Measurements from ENCODE around the gene LTN1. TPM values are rescaled to one million over a fixed set of nuclear protein-coding genes. Genes with fewer than 3 reads are reported as not detected.

Gene LTN1, protein sequence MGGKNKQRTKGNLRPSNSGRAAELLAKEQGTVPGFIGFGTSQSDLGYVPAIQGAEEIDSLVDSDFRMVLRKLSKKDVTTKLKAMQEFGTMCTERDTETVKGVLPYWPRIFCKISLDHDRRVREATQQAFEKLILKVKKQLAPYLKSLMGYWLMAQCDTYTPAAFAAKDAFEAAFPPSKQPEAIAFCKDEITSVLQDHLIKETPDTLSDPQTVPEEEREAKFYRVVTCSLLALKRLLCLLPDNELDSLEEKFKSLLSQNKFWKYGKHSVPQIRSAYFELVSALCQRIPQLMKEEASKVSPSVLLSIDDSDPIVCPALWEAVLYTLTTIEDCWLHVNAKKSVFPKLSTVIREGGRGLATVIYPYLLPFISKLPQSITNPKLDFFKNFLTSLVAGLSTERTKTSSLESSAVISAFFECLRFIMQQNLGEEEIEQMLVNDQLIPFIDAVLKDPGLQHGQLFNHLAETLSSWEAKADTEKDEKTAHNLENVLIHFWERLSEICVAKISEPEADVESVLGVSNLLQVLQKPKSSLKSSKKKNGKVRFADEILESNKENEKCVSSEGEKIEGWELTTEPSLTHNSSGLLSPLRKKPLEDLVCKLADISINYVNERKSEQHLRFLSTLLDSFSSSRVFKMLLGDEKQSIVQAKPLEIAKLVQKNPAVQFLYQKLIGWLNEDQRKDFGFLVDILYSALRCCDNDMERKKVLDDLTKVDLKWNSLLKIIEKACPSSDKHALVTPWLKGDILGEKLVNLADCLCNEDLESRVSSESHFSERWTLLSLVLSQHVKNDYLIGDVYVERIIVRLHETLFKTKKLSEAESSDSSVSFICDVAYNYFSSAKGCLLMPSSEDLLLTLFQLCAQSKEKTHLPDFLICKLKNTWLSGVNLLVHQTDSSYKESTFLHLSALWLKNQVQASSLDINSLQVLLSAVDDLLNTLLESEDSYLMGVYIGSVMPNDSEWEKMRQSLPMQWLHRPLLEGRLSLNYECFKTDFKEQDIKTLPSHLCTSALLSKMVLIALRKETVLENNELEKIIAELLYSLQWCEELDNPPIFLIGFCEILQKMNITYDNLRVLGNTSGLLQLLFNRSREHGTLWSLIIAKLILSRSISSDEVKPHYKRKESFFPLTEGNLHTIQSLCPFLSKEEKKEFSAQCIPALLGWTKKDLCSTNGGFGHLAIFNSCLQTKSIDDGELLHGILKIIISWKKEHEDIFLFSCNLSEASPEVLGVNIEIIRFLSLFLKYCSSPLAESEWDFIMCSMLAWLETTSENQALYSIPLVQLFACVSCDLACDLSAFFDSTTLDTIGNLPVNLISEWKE (N-terminal part only)
- total RNA-seq (2021; ENCODE audit: unreplicated experiment), result 8.7 TPM
- 1.1 and 1.4 TPM in 2 replicates for polyA plus RNA-seq (2012)
- percentile 85 among the genes with signal in this experiment for Bru-seq, nascent RNA
- percentile 74 among the genes with signal in this experiment for BruChase-seq, experiment 1, labeled RNA remaining after a 6-hour chase
- BruChase-seq, experiment 2, labeled RNA remaining after a 2-hour chase, result percentile 77 among the genes with signal in this experiment
- long read RNA-seq, partial matches to known transcripts, result 7 of 10 reads
- long read RNA-seq, other reads (novel, unspliced or antisense), result 3 of 10 reads

DNA sequence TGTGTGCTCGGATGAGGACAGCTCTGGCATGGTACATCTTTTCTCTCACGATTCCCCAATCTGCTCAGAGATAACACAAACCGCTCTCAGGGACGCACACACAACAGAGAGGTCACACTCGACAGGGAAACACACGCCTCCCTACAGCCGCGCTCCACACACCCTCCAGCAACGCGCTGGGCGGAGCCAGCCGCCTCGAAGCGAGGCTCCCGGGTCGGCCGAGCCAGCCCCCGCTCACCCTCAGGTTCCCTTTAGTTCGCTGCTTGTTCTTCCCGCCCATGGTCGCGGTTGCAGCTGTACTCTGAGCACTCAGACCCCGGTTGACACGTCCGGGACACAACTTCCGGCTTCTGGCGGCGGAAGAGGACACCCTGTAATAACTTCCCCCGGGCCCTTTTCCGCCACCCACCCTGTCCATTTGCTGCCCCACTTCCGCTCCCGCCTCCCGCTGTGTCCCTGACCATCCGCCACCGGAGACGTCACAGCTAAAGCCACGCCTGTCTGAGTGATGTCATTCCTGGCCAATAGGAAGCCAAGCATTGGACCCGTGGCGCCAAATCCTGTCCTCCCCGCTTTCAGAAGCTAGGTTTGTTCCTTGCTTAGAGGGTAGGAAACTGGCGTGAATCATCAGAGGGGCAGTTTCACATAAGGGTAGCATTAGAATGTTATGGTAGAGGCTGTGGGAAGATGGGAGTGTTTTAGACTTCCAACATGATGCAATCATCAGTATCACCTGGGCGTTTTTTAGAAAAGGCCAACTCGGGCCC lies at the start of gene LTN1:
Gene LTN1, minus strand, starts transcription at position 352 of the 767 bp plus-strand sequence. Its CDS starts 72 bp downstream, at position 280.
- peak; percentile 98 for DNase-seq (ENCODE audit: low read depth, low spot score)
- intact Hi-C loops (cut with micrococcal nuclease), result loop anchor here (2.0 kb wide), 1 partner anchor 32 kb away; the partner anchor contains the start of gene USP16
- Histone ChIP-seq H3K9me2 (ENCODE audit: insufficient read depth) (no peaks in the 10 kb centered on the region), H3K4me2 (ENCODE audit: low read length) (peak within 1 kb of the TSS; percentile 86), H3K27me3 (ENCODE audit: insufficient read depth, low read length) (no peaks in the 10 kb centered on the region), H3K9me3 (ENCODE audit: control insufficient read depth in 1 of 2, insufficient read depth in 1 of 2, low read depth in 1 of 2, low read length in 2 of 2) (no peaks in the 10 kb centered on the region), H3K9ac (ENCODE audit: low read length) (peak within 1 kb of the TSS; percentile 84), H4K20me1 (ENCODE audit: insufficient read depth) (no peaks in the 10 kb centered on the region), H3K36me3 (ENCODE audit: control insufficient read depth in 1 of 2, insufficient read depth in 2 of 2, low read length in 2 of 2) (no peaks in the 10 kb centered on the region), H3K79me2 (ENCODE audit: insufficient read depth, low read length) (peaks cover 46% of the 10 kb centered on the region), H3K27ac (ENCODE audit: low read depth, low read length) (peak within 1 kb of the TSS; percentile 76), H3K4me1 (ENCODE audit: control insufficient read depth in 1 of 2, insufficient read depth in 2 of 2, low read length in 2 of 2) (peaks cover 15 to 33% of the 10 kb centered on the region in 2 experiments), H2AFZ (ENCODE audit: low read depth, low read length, poor library complexity, severe bottlenecking) (no peak within 1 kb of the TSS), H3K4me3 (replicated peaks in 1 of 2; ENCODE audit: low read depth in 1 of 2, low read length in 2 of 2) (peak within 1 kb of the TSS; percentile 71 to 98)
- ChIA-PET CTCF (interaction anchor here (1.4 kb wide), 1 partner anchor 10 kb away, joined by 3 read pairs; no protein-coding TSS in a partner anchor), RAD21 (ENCODE audit: low non-redundant PET in 1 of 2, low total read pairs in 2 of 2, uncharacterized antibody in 2 of 2, unreplicated experiment in 2 of 2) (no interaction called here), POLR2A (interaction anchor here (0.7 to 1.8 kb wide), 5 partner anchors 8 to 32 kb away, joined by 3 to 30 read pairs (median 3); partner anchors contain the start of genes RWDD2B and USP16)
- BruUV-seq (replicated peaks), result no TSS peak
- peak; percentile 93 for ATAC-seq
- TF ChIP-seq CBX3 (IDR thresholded peaks at IDR 0.05; ENCODE audit: low read depth) (no peak; the same call in 1 of the 2 replicates), EGR1 (IDR thresholded peaks at IDR 0.05; ENCODE audit: low read depth) (peak; percentile 37; the same call in 1 of the 2 replicates), EZH2phosphoT487 (IDR thresholded peaks at IDR 0.05; ENCODE audit: borderline replicate concordance) (no peak), POLR2A (IDR thresholded peaks at IDR 0.05; ENCODE audit: borderline replicate concordance, extremely low read depth, insufficient read depth, insufficient read length) (peak; percentile 80), YY1 (IDR thresholded peaks at IDR 0.05; ENCODE audit: extremely low read depth, insufficient replicate concordance, low read depth, low read length) (no peak), JUND (IDR thresholded peaks at IDR 0.05) (no peak), ZNF274 (IDR thresholded peaks at IDR 0.05; ENCODE audit: low read depth, low read length) (no peak), ZFX (IDR thresholded peaks at IDR 0.05) (no peak), EZH2 (IDR thresholded peaks at IDR 0.05) (no peak), SRF (IDR thresholded peaks at IDR 0.05; ENCODE audit: low read depth) (peak; percentile 70; the same call in 1 of the 2 replicates), SIN3A (IDR thresholded peaks at IDR 0.05; ENCODE audit: low read depth) (no peak), POLR2AphosphoS5 (IDR thresholded peaks at IDR 0.05; ENCODE audit: low read depth, low read length) (peak; percentile 76), RAD21 (IDR thresholded peaks at IDR 0.05; ENCODE audit: low read depth) (no peak)
- TF ChIP-seq, protein P1, sequence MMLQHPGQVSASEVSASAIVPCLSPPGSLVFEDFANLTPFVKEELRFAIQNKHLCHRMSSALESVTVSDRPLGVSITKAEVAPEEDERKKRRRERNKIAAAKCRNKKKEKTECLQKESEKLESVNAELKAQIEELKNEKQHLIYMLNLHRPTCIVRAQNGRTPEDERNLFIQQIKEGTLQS (IDR thresholded peaks at IDR 0.05), result no peak
- TF ChIP-seq, protein P2, sequence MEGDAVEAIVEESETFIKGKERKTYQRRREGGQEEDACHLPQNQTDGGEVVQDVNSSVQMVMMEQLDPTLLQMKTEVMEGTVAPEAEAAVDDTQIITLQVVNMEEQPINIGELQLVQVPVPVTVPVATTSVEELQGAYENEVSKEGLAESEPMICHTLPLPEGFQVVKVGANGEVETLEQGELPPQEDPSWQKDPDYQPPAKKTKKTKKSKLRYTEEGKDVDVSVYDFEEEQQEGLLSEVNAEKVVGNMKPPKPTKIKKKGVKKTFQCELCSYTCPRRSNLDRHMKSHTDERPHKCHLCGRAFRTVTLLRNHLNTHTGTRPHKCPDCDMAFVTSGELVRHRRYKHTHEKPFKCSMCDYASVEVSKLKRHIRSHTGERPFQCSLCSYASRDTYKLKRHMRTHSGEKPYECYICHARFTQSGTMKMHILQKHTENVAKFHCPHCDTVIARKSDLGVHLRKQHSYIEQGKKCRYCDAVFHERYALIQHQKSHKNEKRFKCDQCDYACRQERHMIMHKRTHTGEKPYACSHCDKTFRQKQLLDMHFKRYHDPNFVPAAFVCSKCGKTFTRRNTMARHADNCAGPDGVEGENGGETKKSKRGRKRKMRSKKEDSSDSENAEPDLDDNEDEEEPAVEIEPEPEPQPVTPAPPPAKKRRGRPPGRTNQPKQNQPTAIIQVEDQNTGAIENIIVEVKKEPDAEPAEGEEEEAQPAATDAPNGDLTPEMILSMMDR (IDR thresholded peaks at IDR 0.05 in 2 of 3, conservative IDR thresholded peaks at IDR 0.05 in 1 of 3; ENCODE audit: borderline replicate concordance in 1 of 3, insufficient read depth in 1 of 3, low read depth in 2 of 3, low read length in 2 of 3), result no peak
- TF ChIP-seq, protein P3, sequence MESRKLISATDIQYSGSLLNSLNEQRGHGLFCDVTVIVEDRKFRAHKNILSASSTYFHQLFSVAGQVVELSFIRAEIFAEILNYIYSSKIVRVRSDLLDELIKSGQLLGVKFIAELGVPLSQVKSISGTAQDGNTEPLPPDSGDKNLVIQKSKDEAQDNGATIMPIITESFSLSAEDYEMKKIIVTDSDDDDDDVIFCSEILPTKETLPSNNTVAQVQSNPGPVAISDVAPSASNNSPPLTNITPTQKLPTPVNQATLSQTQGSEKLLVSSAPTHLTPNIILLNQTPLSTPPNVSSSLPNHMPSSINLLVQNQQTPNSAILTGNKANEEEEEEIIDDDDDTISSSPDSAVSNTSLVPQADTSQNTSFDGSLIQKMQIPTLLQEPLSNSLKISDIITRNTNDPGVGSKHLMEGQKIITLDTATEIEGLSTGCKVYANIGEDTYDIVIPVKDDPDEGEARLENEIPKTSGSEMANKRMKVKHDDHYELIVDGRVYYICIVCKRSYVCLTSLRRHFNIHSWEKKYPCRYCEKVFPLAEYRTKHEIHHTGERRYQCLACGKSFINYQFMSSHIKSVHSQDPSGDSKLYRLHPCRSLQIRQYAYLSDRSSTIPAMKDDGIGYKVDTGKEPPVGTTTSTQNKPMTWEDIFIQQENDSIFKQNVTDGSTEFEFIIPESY (IDR thresholded peaks at IDR 0.05; ENCODE audit: extremely low read depth, insufficient replicate concordance, low read length), result peak; percentile 19

All from HCT116 (cell line).